ENCODE data around the gene MYL3.
A peak's percentile ranks its signal among the peaks of the same experiment; 100 is the strongest.

The MYL3 gene

GRCh38 chr3:46904303-46905212 lies 41.3 kb upstream of the MYL3 start:
- no peak overlapping the region for H3K27ac ChIP-seq (ENCODE audit: low read depth, low read length)
- no peak overlapping the region for H3K4me3 ChIP-seq (ENCODE audit: low read length)
- H3K4me1 ChIP-seq (ENCODE audit: control insufficient read depth, insufficient read depth, low read length) = peaks cover 5% of the 10 kb centered on the region
- peaks cover 7% of the 10 kb centered on the region for H3K27me3 ChIP-seq (ENCODE audit: control insufficient read depth, insufficient read depth, low read length)
- H3K9ac ChIP-seq (ENCODE audit: low read length) = no peak overlapping the region
- H3K36me3 ChIP-seq (ENCODE audit: control insufficient read depth, insufficient read depth, low read length) = no peaks in the 10 kb centered on the region

GRCh38 chr3:46903341-46904302 lies 40.4 kb upstream of the MYL3 start:
- Histone ChIP-seq H3K36me3 (ENCODE audit: control insufficient read depth, insufficient read depth, low read length) (no peaks in the 10 kb centered on the region), H3K27ac (ENCODE audit: low read depth, low read length) (no peak overlapping the region), H3K27me3 (ENCODE audit: control insufficient read depth, insufficient read depth, low read length) (peaks cover 4% of the 10 kb centered on the region)

GRCh38 chr3:46902188-46902631 lies 39.0 kb upstream of the MYL3 start:
- H3K27me3 ChIP-seq (ENCODE audit: control insufficient read depth, insufficient read depth, low read length) = peaks cover 6% of the 10 kb centered on the region
- H3K4me3 ChIP-seq (ENCODE audit: low read length) = no peak overlapping the region
- no peak overlapping the region for H3K27ac ChIP-seq (ENCODE audit: low read depth, low read length)
- H3K4me1 ChIP-seq (ENCODE audit: control insufficient read depth, insufficient read depth, low read length) = no peaks in the 10 kb centered on the region
- H3K9ac ChIP-seq (ENCODE audit: low read length) = no peak overlapping the region
- H3K36me3 ChIP-seq (ENCODE audit: control insufficient read depth, insufficient read depth, low read length) = no peaks in the 10 kb centered on the region

More at GRCh38 chr3:46903341-46904302, 40.4 kb upstream of the MYL3 start:
- Histone ChIP-seq H3K9ac (ENCODE audit: low read length) (no peak overlapping the region), H3K4me1 (ENCODE audit: control insufficient read depth, insufficient read depth, low read length) (no peaks in the 10 kb centered on the region), H3K4me3 (ENCODE audit: low read length) (no peak overlapping the region)

GRCh38 chr3:46901591-46902187 lies 38.4 kb upstream of the MYL3 start:
- H3K4me1 ChIP-seq (ENCODE audit: control insufficient read depth, insufficient read depth, low read length) = no peaks in the 10 kb centered on the region
- no peak overlapping the region for H3K9ac ChIP-seq (ENCODE audit: low read length)
- no peak overlapping the region for H3K4me3 ChIP-seq (ENCODE audit: low read length)
- H3K36me3 ChIP-seq (ENCODE audit: control insufficient read depth, insufficient read depth, low read length) = no peaks in the 10 kb centered on the region
- peaks cover 5% of the 10 kb centered on the region for H3K27me3 ChIP-seq (ENCODE audit: control insufficient read depth, insufficient read depth, low read length)
- H3K27ac ChIP-seq (ENCODE audit: low read depth, low read length) = no peak overlapping the region

- Histone ChIP-seq H3K27me3 (ENCODE audit: control insufficient read depth, insufficient read depth, low read length) (peaks cover 6% of the 10 kb centered on the region), H3K27ac (ENCODE audit: low read depth, low read length) (no peak overlapping the region), H3K36me3 (ENCODE audit: control insufficient read depth, insufficient read depth, low read length) (no peaks in the 10 kb centered on the region), H3K4me1 (ENCODE audit: control insufficient read depth, insufficient read depth, low read length) (no peaks in the 10 kb centered on the region), H3K4me3 (ENCODE audit: low read length) (no peak overlapping the region), H3K9ac (ENCODE audit: low read length) (no peak overlapping the region)
Observed at GRCh38 chr3:46901061-46901460, 37.8 kb upstream of the MYL3 start.

- no peaks in the 10 kb centered on the region for H3K4me1 ChIP-seq (ENCODE audit: control insufficient read depth, insufficient read depth, low read length)
- H3K36me3 ChIP-seq (ENCODE audit: control insufficient read depth, insufficient read depth, low read length) = no peaks in the 10 kb centered on the region
- H3K27ac ChIP-seq (ENCODE audit: low read depth, low read length) = no peak overlapping the region
- no peak overlapping the region for H3K4me3 ChIP-seq (ENCODE audit: low read length)
- H3K27me3 ChIP-seq (ENCODE audit: control insufficient read depth, insufficient read depth, low read length) = peaks cover 7% of the 10 kb centered on the region
- H3K9ac ChIP-seq (ENCODE audit: low read length) = no peak overlapping the region
Observed at GRCh38 chr3:46900356-46900755, 37.1 kb upstream of the MYL3 start.

GRCh38 chr3:46900007-46900292 lies 36.7 kb upstream of the MYL3 start:
- peaks cover 7% of the 10 kb centered on the region for H3K27me3 ChIP-seq (ENCODE audit: control insufficient read depth, insufficient read depth, low read length)
- H3K9ac ChIP-seq (ENCODE audit: low read length) = no peak overlapping the region

GRCh38 chr3:46899151-46900006 lies 36.1 kb upstream of the MYL3 start:
- Histone ChIP-seq H3K27me3 (ENCODE audit: control insufficient read depth, insufficient read depth, low read length) (peaks cover 7% of the 10 kb centered on the region), H3K4me3 (ENCODE audit: low read length) (no peak overlapping the region), H3K36me3 (ENCODE audit: control insufficient read depth, insufficient read depth, low read length) (no peaks in the 10 kb centered on the region), H3K4me1 (ENCODE audit: control insufficient read depth, insufficient read depth, low read length) (no peaks in the 10 kb centered on the region), H3K9ac (ENCODE audit: low read length) (no peak overlapping the region), H3K27ac (ENCODE audit: low read depth, low read length) (no peak overlapping the region)

More at GRCh38 chr3:46900007-46900292, 36.7 kb upstream of the MYL3 start:
- no peak overlapping the region for H3K27ac ChIP-seq (ENCODE audit: low read depth, low read length)
- H3K4me1 ChIP-seq (ENCODE audit: control insufficient read depth, insufficient read depth, low read length) = no peaks in the 10 kb centered on the region
- H3K4me3 ChIP-seq (ENCODE audit: low read length) = no peak overlapping the region
- H3K36me3 ChIP-seq (ENCODE audit: control insufficient read depth, insufficient read depth, low read length) = no peaks in the 10 kb centered on the region

- Histone ChIP-seq H3K9ac (ENCODE audit: low read length) (no peak overlapping the region), H3K27me3 (ENCODE audit: control insufficient read depth, insufficient read depth, low read length) (peaks cover 7% of the 10 kb centered on the region), H3K36me3 (ENCODE audit: control insufficient read depth, insufficient read depth, low read length) (no peaks in the 10 kb centered on the region), H3K27ac (ENCODE audit: low read depth, low read length) (no peak overlapping the region), H3K4me1 (ENCODE audit: control insufficient read depth, insufficient read depth, low read length) (no peaks in the 10 kb centered on the region), H3K4me3 (ENCODE audit: low read length) (peak overlapping the region; percentile 22)
Observed at GRCh38 chr3:46898321-46899150, 35.3 kb upstream of the MYL3 start.

- Histone ChIP-seq H3K4me3 (ENCODE audit: low read length) (no peak overlapping the region), H3K36me3 (ENCODE audit: control insufficient read depth, insufficient read depth, low read length) (no peaks in the 10 kb centered on the region), H3K9ac (ENCODE audit: low read length) (no peak overlapping the region), H3K27ac (ENCODE audit: low read depth, low read length) (no peak overlapping the region), H3K27me3 (ENCODE audit: control insufficient read depth, insufficient read depth, low read length) (peaks cover 7% of the 10 kb centered on the region), H3K4me1 (ENCODE audit: control insufficient read depth, insufficient read depth, low read length) (no peaks in the 10 kb centered on the region)
Observed at GRCh38 chr3:46897829-46898320, 34.6 kb upstream of the MYL3 start.

- H3K4me1 ChIP-seq (ENCODE audit: control insufficient read depth, insufficient read depth, low read length) = peaks cover 3% of the 10 kb centered on the region
- no peak overlapping the region for H3K27ac ChIP-seq (ENCODE audit: low read depth, low read length)
- H3K9ac ChIP-seq (ENCODE audit: low read length) = no peak overlapping the region
- no peaks in the 10 kb centered on the region for H3K36me3 ChIP-seq (ENCODE audit: control insufficient read depth, insufficient read depth, low read length)
- no peak overlapping the region for H3K4me3 ChIP-seq (ENCODE audit: low read length)
- peaks cover 7% of the 10 kb centered on the region for H3K27me3 ChIP-seq (ENCODE audit: control insufficient read depth, insufficient read depth, low read length)
Observed at GRCh38 chr3:46897031-46897430, 33.8 kb upstream of the MYL3 start.
